ENCODE results near the gene PDE12. TPM values are rescaled to one million over a fixed set of nuclear protein-coding genes. Genes with fewer than 3 reads are reported as not detected.
A peak's percentile ranks its signal among the peaks of the same experiment; 100 is the strongest.

The PDE12 gene
- total and polyA plus RNA-seq, 2 of the 13 experiments (the other 11 are each of a cell fraction or from before 2014, with no cell fraction given) = 9.0 to 17.8 TPM

GRCh38 chr3:57596495-57597126 is 40.5 kb downstream of the PDE12 start (continued):
- no peak for TF ChIP-seq HHEX (CRISPR knock-in tag; IDR thresholded peaks at IDR 0.05)
- TF ChIP-seq ZBTB8A (CRISPR knock-in tag; IDR thresholded peaks at IDR 0.05; ENCODE audit: borderline replicate concordance, low read depth) = no peak
- TF ChIP-seq ARID3A (IDR thresholded peaks at IDR 0.05; ENCODE audit: low read depth, low read length) = no peak
- TF ChIP-seq FOXO4 (CRISPR knock-in tag; conservative IDR thresholded peaks at IDR 0.05) = 0 out of 2 replicates have a peak, but pooled peaks have one; percentile 70
- no peak for TF ChIP-seq GABPA (IDR thresholded peaks at IDR 0.05; ENCODE audit: low read depth, low read length)
- peak; percentile 41; the same call in 1 of the 2 replicates for TF ChIP-seq GABPA (CRISPR knock-in tag; IDR thresholded peaks at IDR 0.05; ENCODE audit: low read depth)
- no peak for TF ChIP-seq HNRNPL (IDR thresholded peaks at IDR 0.05; ENCODE audit: low read depth, low read length)
- no peak for TF ChIP-seq ZNF30 (CRISPR knock-in tag; IDR thresholded peaks at IDR 0.05)
- peak; percentile 47 for TF ChIP-seq PRPF4 (IDR thresholded peaks at IDR 0.05; ENCODE audit: low read depth, low read length, poor library complexity, severe bottlenecking)
- no peak for TF ChIP-seq SMAD3 (CRISPR knock-in tag; IDR thresholded peaks at IDR 0.05)
- no peak for TF ChIP-seq BRF2 (CRISPR knock-in tag; IDR thresholded peaks at IDR 0.05)
- no peak for TF ChIP-seq FOXJ3 (CRISPR knock-in tag; IDR thresholded peaks at IDR 0.05; ENCODE audit: borderline replicate concordance)
- no peak for TF ChIP-seq NKX3-1 (CRISPR knock-in tag; IDR thresholded peaks at IDR 0.05)
- no peak for TF ChIP-seq MTF1 (CRISPR knock-in tag; IDR thresholded peaks at IDR 0.05)
- TF ChIP-seq ZHX2 (IDR thresholded peaks at IDR 0.05; ENCODE audit: low read depth) = no peak
- TF ChIP-seq ZHX2 (CRISPR knock-in tag; IDR thresholded peaks at IDR 0.05; ENCODE audit: borderline replicate concordance) = no peak
- no peak for TF ChIP-seq ZNF691 (CRISPR knock-in tag; IDR thresholded peaks at IDR 0.05; ENCODE audit: borderline replicate concordance, low read depth)
- TF ChIP-seq TBX2 (CRISPR knock-in tag; IDR thresholded peaks at IDR 0.05; ENCODE audit: borderline replicate concordance) = 0 out of 2 replicates have a peak, but pooled peaks have one; percentile 17

All from HepG2 (cell line).